ENCODE results near the gene ZFYVE9. TPM values are rescaled to one million over a fixed set of nuclear protein-coding genes. Genes with fewer than 3 reads are reported as not detected.

ZFYVE9 gene
- total and polyA plus RNA-seq, 10 of the 15 experiments (the other 5 are each of a cell fraction or from before 2014, with no cell fraction given) = 0.26 to 6.9 (median 2.3) TPM

DNA sequence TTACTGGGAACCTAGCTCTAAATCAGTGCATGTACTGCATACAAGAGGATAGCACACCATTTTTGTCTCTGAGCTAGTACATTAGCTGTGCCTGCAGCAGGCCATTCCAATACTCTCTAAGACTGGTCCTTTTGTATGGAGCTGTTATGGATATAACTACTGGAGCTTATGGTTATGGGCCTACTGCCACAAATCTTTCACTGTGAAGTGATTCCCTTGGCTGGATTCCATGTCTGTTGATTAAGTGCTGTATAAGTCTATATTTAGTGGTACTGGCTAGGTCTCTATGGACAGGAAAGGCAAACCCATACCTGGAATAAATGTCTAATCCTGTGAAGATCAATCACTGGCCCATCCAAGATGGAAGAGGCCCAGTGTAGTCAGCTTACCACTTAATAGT is 12.0 kb downstream of the ZFYVE9 start:
- RAD21 ChIA-PET (ENCODE audit: unreplicated experiment) = no interaction called here
- no peaks in the 10 kb centered on the region for H3K79me2 ChIP-seq (ENCODE audit: control insufficient read depth, insufficient read depth, low read length)
- H3K27me3 ChIP-seq (replicated peaks in 1 of 2; ENCODE audit: control insufficient read depth in 2 of 2, insufficient read depth in 2 of 2, low read length in 1 of 2) = peaks cover 0 to 1% of the 10 kb centered on the region in 2 experiments; a peak in 1 of 4 replicates
- H3K4me1 ChIP-seq (ENCODE audit: control insufficient read depth, insufficient read depth, low read length) = peaks cover 3% of the 10 kb centered on the region; the same call in 1 of the 2 replicates
- SMC1A ChIA-PET (ENCODE audit: uncharacterized antibody, unreplicated experiment) = interaction anchor here (0.9 kb wide), 1 partner anchor 13 kb away, joined by 3 read pairs; no protein-coding TSS in a partner anchor
- CTCF ChIA-PET = interaction anchor here (1.2 kb wide), 1 partner anchor 35 kb away, joined by 3 read pairs; no protein-coding TSS in a partner anchor
- no peak for DNase-seq (ENCODE audit: low read depth, low spot score)
- H3K36me3 ChIP-seq (ENCODE audit: control insufficient read depth in 2 of 2, insufficient read depth in 2 of 2, low read length in 1 of 2) = no peaks in the 10 kb centered on the region
- H3K9me3 ChIP-seq (replicated peaks; ENCODE audit: control insufficient read depth, insufficient read depth, low read length) = no peaks in the 10 kb centered on the region
- in situ Hi-C loops (cut with MboI) (no loop called here), intact Hi-C loops (cut with micrococcal nuclease; ENCODE audit: unreplicated experiment) (no loop called here)
- H3K9ac ChIP-seq (ENCODE audit: control insufficient read depth, insufficient read depth, low read length) = no peak overlapping the region
- H3K27ac ChIP-seq (ENCODE audit: control insufficient read depth, insufficient read depth) = no peak overlapping the region
- FAIRE-seq = no peak
- no peak for ATAC-seq
- H2AFZ ChIP-seq (ENCODE audit: control insufficient read depth, low read depth, low read length) = no peak overlapping the region
- TF ChIP-seq RBBP5 (conservative IDR thresholded peaks at IDR 0.05) (no peak), CREM (IDR thresholded peaks at IDR 0.05; ENCODE audit: low read depth) (no peak), KDM1A (IDR thresholded peaks at IDR 0.05; ENCODE audit: borderline replicate concordance) (no peak), RCOR1 (conservative IDR thresholded peaks at IDR 0.05; ENCODE audit: low read depth, low read length) (no peak), CHD2 (IDR thresholded peaks at IDR 0.05; ENCODE audit: borderline replicate concordance, low read depth, low read length) (no peak)
- TF ChIP-seq, protein P1, sequence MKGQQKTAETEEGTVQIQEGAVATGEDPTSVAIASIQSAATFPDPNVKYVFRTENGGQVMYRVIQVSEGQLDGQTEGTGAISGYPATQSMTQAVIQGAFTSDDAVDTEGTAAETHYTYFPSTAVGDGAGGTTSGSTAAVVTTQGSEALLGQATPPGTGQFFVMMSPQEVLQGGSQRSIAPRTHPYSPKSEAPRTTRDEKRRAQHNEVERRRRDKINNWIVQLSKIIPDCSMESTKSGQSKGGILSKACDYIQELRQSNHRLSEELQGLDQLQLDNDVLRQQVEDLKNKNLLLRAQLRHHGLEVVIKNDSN (IDR thresholded peaks at IDR 0.05; ENCODE audit: borderline replicate concordance, extremely low read length, insufficient read depth, low read depth, low read length) = no peak
- no peak overlapping the region for H3K4me2 ChIP-seq (ENCODE audit: control insufficient read depth, insufficient read depth)
- no TSS peak for BruUV-seq (replicated peaks)
- H3K4me3 ChIP-seq = no peak overlapping the region
- POLR2A ChIA-PET = no interaction called here
- H4K20me1 ChIP-seq (ENCODE audit: control insufficient read depth, insufficient read depth) = no peaks in the 10 kb centered on the region; the same call in 1 of the 2 replicates

DNA sequence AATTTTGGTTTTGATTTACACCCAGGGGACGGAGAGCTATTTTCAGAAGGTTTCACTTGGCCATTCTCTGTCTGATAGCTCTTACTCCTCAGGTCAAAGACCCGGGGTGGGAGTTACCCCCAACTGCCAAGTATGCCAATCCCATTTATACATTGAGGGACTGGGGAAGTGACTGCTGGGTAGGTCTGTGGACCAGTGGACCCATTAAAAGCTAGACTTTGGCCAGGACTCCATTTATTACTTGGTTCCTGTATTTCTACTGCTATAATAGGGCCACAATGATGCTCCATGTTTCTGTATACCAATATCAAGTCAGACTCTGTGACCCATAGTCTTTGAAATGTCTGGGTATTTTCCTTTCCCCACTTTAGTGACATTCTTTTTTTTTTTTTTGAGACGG is 14.6 kb downstream of the ZFYVE9 start:
- SMC1A ChIA-PET (ENCODE audit: uncharacterized antibody, unreplicated experiment) = interaction anchor here (0.9 kb wide), 1 partner anchor 9 kb away, joined by 3 read pairs; no protein-coding TSS in a partner anchor
- DNase-seq (ENCODE audit: low read depth, low spot score) (no peak), FAIRE-seq (no peak), ATAC-seq (no peak)
- no peak overlapping the region for H3K27ac ChIP-seq (ENCODE audit: control insufficient read depth, insufficient read depth)
- intact Hi-C loops (cut with micrococcal nuclease; ENCODE audit: unreplicated experiment) (no loop called here), in situ Hi-C loops (cut with MboI) (no loop called here)
- H2AFZ ChIP-seq (ENCODE audit: control insufficient read depth, low read depth, low read length) = no peak overlapping the region
- H3K27me3 ChIP-seq (replicated peaks in 1 of 2; ENCODE audit: control insufficient read depth in 2 of 2, insufficient read depth in 2 of 2, low read length in 1 of 2) = peaks cover 0 to 1% of the 10 kb centered on the region in 2 experiments; a peak in 1 of 4 replicates
- H4K20me1 ChIP-seq (ENCODE audit: control insufficient read depth, insufficient read depth) = no peaks in the 10 kb centered on the region
- H3K79me2 ChIP-seq (ENCODE audit: control insufficient read depth, insufficient read depth, low read length) = no peaks in the 10 kb centered on the region
- CTCF ChIA-PET = interaction anchor here (0.5 kb wide), 1 partner anchor 179 kb away, joined by 5 read pairs; no protein-coding TSS in a partner anchor
- RAD21 ChIA-PET (ENCODE audit: unreplicated experiment) = no interaction called here
- BruUV-seq (replicated peaks) = no TSS peak
- 14% methylated on average over 2 of the region's 3 CpGs for WGBS (ENCODE audit: insufficient coverage, insufficient replicate concordance, low lambda C conversion rate, missing lambda C conversion rate)
- H3K4me1 ChIP-seq (ENCODE audit: control insufficient read depth, insufficient read depth, low read length) = no peaks in the 10 kb centered on the region
- no peaks in the 10 kb centered on the region for H3K36me3 ChIP-seq (ENCODE audit: control insufficient read depth in 2 of 2, insufficient read depth in 2 of 2, low read length in 1 of 2)
- no peak overlapping the region for H3K4me3 ChIP-seq
- no peak overlapping the region for H3K4me2 ChIP-seq (ENCODE audit: control insufficient read depth, insufficient read depth)
- no peaks in the 10 kb centered on the region for H3K9me3 ChIP-seq (replicated peaks; ENCODE audit: control insufficient read depth, insufficient read depth, low read length)
- H3K9ac ChIP-seq (ENCODE audit: control insufficient read depth, insufficient read depth, low read length) = no peak overlapping the region
- POLR2A ChIA-PET = no interaction called here
- no peak for TF ChIP-seq RFX5 (IDR thresholded peaks at IDR 0.05; ENCODE audit: low read depth, low read length)
- no peak for TF ChIP-seq SUPT20H (IDR thresholded peaks at IDR 0.05; ENCODE audit: borderline replicate concordance, control insufficient read depth, low read depth, low read length)
- no peak for TF ChIP-seq PAX5 (IDR thresholded peaks at IDR 0.05; ENCODE audit: borderline replicate concordance, low read depth, low read length)
- no peak for TF ChIP-seq NRF1 (conservative IDR thresholded peaks at IDR 0.05; ENCODE audit: low read depth, low read length)
- no peak for TF ChIP-seq PRDM15 (CRISPR knock-in tag; IDR thresholded peaks at IDR 0.05)
- TF ChIP-seq WRNIP1 (IDR thresholded peaks at IDR 0.05; ENCODE audit: borderline replicate concordance, low read depth, low read length) = no peak
- TF ChIP-seq, protein P1 (IDR thresholded peaks at IDR 0.05; ENCODE audit: borderline replicate concordance, extremely low read length, insufficient read depth, low read depth, low read length) = no peak
- TF ChIP-seq NFYA (IDR thresholded peaks at IDR 0.05; ENCODE audit: borderline replicate concordance, low read depth, low read length) = no peak

Measured in GM12878 (cell line).